ENCODE measurements around the gene NCAM1.

NCAM1 gene

GRCh38 chr11:112968941-112969713 is 7.9 kb downstream of the NCAM1 start:
- no peak for DNase-seq (ENCODE audit: low spot score)

GRCh38 chr11:112971195-112971594 is 10.0 kb downstream of the NCAM1 start:
- DNase-seq (ENCODE audit: low spot score) = no peak

GRCh38 chr11:112971827-112972226 is 10.6 kb downstream of the NCAM1 start:
- DNase-seq (ENCODE audit: low spot score) = no peak

- no peak for DNase-seq (ENCODE audit: low spot score)
Observed at GRCh38 chr11:112972399-112973145, 11.4 kb downstream of the NCAM1 start.

GRCh38 chr11:112975051-112975450 is 13.8 kb downstream of the NCAM1 start:
- no peak for DNase-seq (ENCODE audit: low spot score)

- DNase-seq (ENCODE audit: low spot score) = no peak
Observed at GRCh38 chr11:112975493-112975892, 14.3 kb downstream of the NCAM1 start.

GRCh38 chr11:112977755-112978154 is 16.5 kb downstream of the NCAM1 start:
- DNase-seq (ENCODE audit: low spot score) = peak; percentile 95

GRCh38 chr11:112983887-112984286 is 22.7 kb downstream of the NCAM1 start:
- no peak for DNase-seq (ENCODE audit: low spot score)

GRCh38 chr11:112989198-112989597 is 28.0 kb downstream of the NCAM1 start:
- DNase-seq (ENCODE audit: low spot score) = no peak

- DNase-seq (ENCODE audit: low spot score) = no peak
Observed at GRCh38 chr11:112993808-112994207, 32.6 kb downstream of the NCAM1 start.

- DNase-seq (ENCODE audit: low spot score) = no peak
Observed at GRCh38 chr11:112995423-112996090, 34.3 kb downstream of the NCAM1 start.

GRCh38 chr11:112996994-112997393 is 35.8 kb downstream of the NCAM1 start:
- no peak for DNase-seq (ENCODE audit: low spot score)

GRCh38 chr11:112997857-112998466 is 36.7 kb downstream of the NCAM1 start:
- DNase-seq (ENCODE audit: low spot score) = no peak

- no peak for DNase-seq (ENCODE audit: low spot score)
Observed at GRCh38 chr11:112999520-112999919, 38.3 kb downstream of the NCAM1 start.

- DNase-seq (ENCODE audit: low spot score) = no peak
Observed at GRCh38 chr11:113001709-113002108, 40.5 kb downstream of the NCAM1 start.

GRCh38 chr11:113006896-113007445 is 45.8 kb downstream of the NCAM1 start:
- no peak for DNase-seq (ENCODE audit: low spot score)

GRCh38 chr11:113014262-113015097 is 53.3 kb downstream of the NCAM1 start:
- peak; percentile 48 for DNase-seq (ENCODE audit: low spot score)

- DNase-seq (ENCODE audit: low spot score) = no peak
Observed at GRCh38 chr11:113015098-113015455, 53.9 kb downstream of the NCAM1 start.

GRCh38 chr11:113016905-113017304 is 55.7 kb downstream of the NCAM1 start:
- DNase-seq (ENCODE audit: low spot score) = no peak

- no peak for DNase-seq (ENCODE audit: low spot score)
Observed at GRCh38 chr11:113018913-113019312, 57.7 kb downstream of the NCAM1 start.

GRCh38 chr11:113019711-113020110 is 58.5 kb downstream of the NCAM1 start:
- no peak for DNase-seq (ENCODE audit: low spot score)

All from globus pallidus (tissue), 1 donor.